ENCODE data around the gene TBC1D4. TPM values are rescaled to one million over a fixed set of nuclear protein-coding genes. Genes with fewer than 3 reads are reported as not detected.

The TBC1D4 gene
- total RNA-seq, 1 experiment from 2014 or later = 15.1 TPM

DNA sequence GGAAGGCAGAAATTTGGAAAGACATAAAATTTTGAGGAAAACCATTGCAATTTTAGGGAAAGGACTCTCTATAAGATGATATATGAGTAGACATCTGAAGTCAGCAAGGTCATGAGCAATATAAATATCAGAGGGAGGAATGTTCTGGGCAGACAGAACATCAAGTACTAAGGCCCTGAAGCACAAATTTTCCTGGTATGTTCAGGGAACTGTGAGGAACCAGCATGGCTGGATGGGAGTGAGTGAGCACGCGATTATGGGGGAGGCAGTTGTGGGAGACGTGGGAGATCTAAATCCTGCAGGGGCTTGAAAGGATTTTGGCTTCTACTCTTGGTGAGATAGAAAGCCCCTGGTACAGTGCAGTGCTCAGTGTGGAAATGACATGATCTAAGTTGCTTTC lies 112.0 kb downstream of the TBC1D4 start:
- Histone ChIP-seq H3K4me2 (ENCODE audit: low read length) (no peak overlapping the region), H3F3A (ENCODE audit: low read length, unreplicated experiment) (no peaks in the 10 kb centered on the region), H4K20me1 (ENCODE audit: low read length) (no peaks in the 10 kb centered on the region), H3K4me3 (ENCODE audit: low read length) (no peak overlapping the region), H3K36me3 (ENCODE audit: low read depth, low read length) (no peaks in the 10 kb centered on the region; the same call in 1 of the 2 replicates), H3K9me3 (ENCODE audit: low read length) (no peaks in the 10 kb centered on the region), H3K9ac (ENCODE audit: low read length) (no peak overlapping the region), H2AFZ (ENCODE audit: low read length) (no peak overlapping the region), H3K79me2 (ENCODE audit: low read length) (peaks cover 9% of the 10 kb centered on the region), H3K4me1 (ENCODE audit: insufficient read depth, low read length) (peaks cover 35% of the 10 kb centered on the region), H3K27ac (ENCODE audit: low read length) (no peak overlapping the region), H3K9me2 (replicated peaks; ENCODE audit: low read length) (no peaks in the 10 kb centered on the region), H3K27me3 (ENCODE audit: low read length) (no peaks in the 10 kb centered on the region)
- no peak for TF ChIP-seq EZH2 (IDR thresholded peaks at IDR 0.05; ENCODE audit: low read length, unreplicated experiment)
- TF ChIP-seq, protein P1, sequence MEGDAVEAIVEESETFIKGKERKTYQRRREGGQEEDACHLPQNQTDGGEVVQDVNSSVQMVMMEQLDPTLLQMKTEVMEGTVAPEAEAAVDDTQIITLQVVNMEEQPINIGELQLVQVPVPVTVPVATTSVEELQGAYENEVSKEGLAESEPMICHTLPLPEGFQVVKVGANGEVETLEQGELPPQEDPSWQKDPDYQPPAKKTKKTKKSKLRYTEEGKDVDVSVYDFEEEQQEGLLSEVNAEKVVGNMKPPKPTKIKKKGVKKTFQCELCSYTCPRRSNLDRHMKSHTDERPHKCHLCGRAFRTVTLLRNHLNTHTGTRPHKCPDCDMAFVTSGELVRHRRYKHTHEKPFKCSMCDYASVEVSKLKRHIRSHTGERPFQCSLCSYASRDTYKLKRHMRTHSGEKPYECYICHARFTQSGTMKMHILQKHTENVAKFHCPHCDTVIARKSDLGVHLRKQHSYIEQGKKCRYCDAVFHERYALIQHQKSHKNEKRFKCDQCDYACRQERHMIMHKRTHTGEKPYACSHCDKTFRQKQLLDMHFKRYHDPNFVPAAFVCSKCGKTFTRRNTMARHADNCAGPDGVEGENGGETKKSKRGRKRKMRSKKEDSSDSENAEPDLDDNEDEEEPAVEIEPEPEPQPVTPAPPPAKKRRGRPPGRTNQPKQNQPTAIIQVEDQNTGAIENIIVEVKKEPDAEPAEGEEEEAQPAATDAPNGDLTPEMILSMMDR (conservative IDR thresholded peaks at IDR 0.05; ENCODE audit: low read depth, low read length) = no peak
- TF ChIP-seq EZH2phosphoT487 (IDR thresholded peaks at IDR 0.05; ENCODE audit: borderline replicate concordance, low read length) = no peak
- CTCF ChIA-PET = interaction anchor here (0.6 kb wide), 1 partner anchor 853 kb away, joined by 5 read pairs; no protein-coding TSS in a partner anchor
- DNase-seq = no peak
- no peak for ATAC-seq
- intact Hi-C loops (cut with micrococcal nuclease) = loop anchor here (5.0 kb wide), 2 partner anchors 47 to 177 kb away; partner anchors contain the start of gene UCHL3
- POLR2A ChIA-PET (ENCODE audit: unreplicated experiment) = no interaction called here
- BruUV-seq (replicated peaks) = no TSS peak

- Histone ChIP-seq H3K4me3 (ENCODE audit: low read length) (no peak overlapping the region), H3K36me3 (ENCODE audit: low read depth, low read length) (no peaks in the 10 kb centered on the region; the same call in 1 of the 2 replicates), H3K79me2 (ENCODE audit: low read length) (peaks cover 14% of the 10 kb centered on the region), H3K9me3 (ENCODE audit: low read length) (no peaks in the 10 kb centered on the region), H3K27ac (ENCODE audit: low read length) (peak overlapping the region; percentile 22; the same call in 1 of the 2 replicates), H3F3A (ENCODE audit: low read length, unreplicated experiment) (no peaks in the 10 kb centered on the region), H2AFZ (ENCODE audit: low read length) (no peak overlapping the region), H3K4me2 (ENCODE audit: low read length) (no peak overlapping the region; the same call in 1 of the 2 replicates), H3K4me1 (ENCODE audit: insufficient read depth, low read length) (peaks cover 52% of the 10 kb centered on the region), H4K20me1 (ENCODE audit: low read length) (no peaks in the 10 kb centered on the region), H3K27me3 (ENCODE audit: low read length) (no peaks in the 10 kb centered on the region), H3K9me2 (replicated peaks; ENCODE audit: low read length) (no peaks in the 10 kb centered on the region), H3K9ac (ENCODE audit: low read length) (no peak overlapping the region)
- BruUV-seq (replicated peaks) = no TSS peak
- intact Hi-C loops (cut with micrococcal nuclease) = loop anchor here (5.0 kb wide), 1 partner anchor 49 kb away; no protein-coding TSS in a partner anchor
- TF ChIP-seq EZH2phosphoT487 (IDR thresholded peaks at IDR 0.05; ENCODE audit: borderline replicate concordance, low read length) (no peak), EZH2 (IDR thresholded peaks at IDR 0.05; ENCODE audit: low read length, unreplicated experiment) (no peak)
- TF ChIP-seq, protein P1 (conservative IDR thresholded peaks at IDR 0.05; ENCODE audit: low read depth, low read length) = no peak
- peak; percentile 65 for DNase-seq
- POLR2A ChIA-PET (ENCODE audit: unreplicated experiment) = no interaction called here
- peak; percentile 21; the same call in 1 of the 2 replicates for ATAC-seq
- CTCF ChIA-PET = interaction anchor here (0.6 to 1.7 kb wide), 2 partner anchors 47 to 114 kb away, joined by 4 to 8 read pairs; partner anchors contain the start of gene TBC1D4
Measured at GRCh38 chr13:75368167-75368566, 113.8 kb downstream of the TBC1D4 start.
